Endothelial cell of umbilical vein (primary cell): ENCODE data around the gene RAB24.

Source experiments
- POLR2A ChIP-seq: IDR thresholded peaks from 2 replicates; pipeline ENCODE4 v1.6.1; 2012; ENCODE audit warnings: low read depth, mild to moderate bottlenecking, control low read depth, low read length
- TF ChIP-seq, protein P1 (sequence below), 2 donors: IDR thresholded peaks; 1 replicate in 1 of 2; 2 replicates in 1 of 2; pipeline ENCODE4 v1.5.1; 2011; ENCODE audit warnings: low read length in 2 of 2, mild to moderate bottlenecking in 2 of 2, moderate library complexity in 2 of 2, control low read depth in 1 of 2, inconsistent platforms in 1 of 2, low read depth in 1 of 2; ENCODE audit not compliant: insufficient read depth in 1 of 2; ENCODE audit errors: extremely low read depth in 1 of 2

DNA sequence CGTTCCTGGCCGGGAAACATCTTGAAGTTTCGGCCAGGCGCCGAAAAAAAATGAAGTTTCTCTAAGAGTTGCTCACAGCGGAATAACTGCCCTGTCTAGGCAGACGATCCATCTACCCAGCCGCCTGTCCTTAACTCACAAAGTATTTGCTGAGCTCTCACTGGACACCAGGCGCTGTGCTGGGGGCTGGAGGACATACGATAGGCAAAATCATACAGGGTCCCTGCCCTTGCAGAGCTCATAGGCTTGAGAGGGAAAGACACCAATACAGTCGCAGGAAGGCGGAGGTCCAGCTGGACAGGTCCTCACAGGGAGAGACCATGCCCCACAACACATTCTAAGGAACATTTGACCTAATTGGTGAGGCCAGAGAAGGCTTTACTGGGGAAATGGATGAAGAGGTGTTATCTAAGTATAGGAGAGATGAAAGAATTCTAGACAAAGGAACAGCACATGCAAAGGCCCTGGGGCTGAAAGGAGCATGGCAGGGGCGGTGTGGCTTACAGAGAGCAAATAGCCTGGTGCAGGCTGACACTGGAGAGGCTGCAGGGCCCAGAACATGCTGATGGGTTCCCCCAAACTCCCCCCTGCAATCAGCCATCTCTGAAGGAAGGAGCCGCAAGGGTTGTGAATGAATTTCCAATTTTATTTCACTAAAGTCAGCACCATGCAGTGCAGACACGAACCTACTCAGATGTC is 10.2 kb upstream of the RAB24 start:
- no peak for TF ChIP-seq POLR2A
- TF ChIP-seq, protein P1, sequence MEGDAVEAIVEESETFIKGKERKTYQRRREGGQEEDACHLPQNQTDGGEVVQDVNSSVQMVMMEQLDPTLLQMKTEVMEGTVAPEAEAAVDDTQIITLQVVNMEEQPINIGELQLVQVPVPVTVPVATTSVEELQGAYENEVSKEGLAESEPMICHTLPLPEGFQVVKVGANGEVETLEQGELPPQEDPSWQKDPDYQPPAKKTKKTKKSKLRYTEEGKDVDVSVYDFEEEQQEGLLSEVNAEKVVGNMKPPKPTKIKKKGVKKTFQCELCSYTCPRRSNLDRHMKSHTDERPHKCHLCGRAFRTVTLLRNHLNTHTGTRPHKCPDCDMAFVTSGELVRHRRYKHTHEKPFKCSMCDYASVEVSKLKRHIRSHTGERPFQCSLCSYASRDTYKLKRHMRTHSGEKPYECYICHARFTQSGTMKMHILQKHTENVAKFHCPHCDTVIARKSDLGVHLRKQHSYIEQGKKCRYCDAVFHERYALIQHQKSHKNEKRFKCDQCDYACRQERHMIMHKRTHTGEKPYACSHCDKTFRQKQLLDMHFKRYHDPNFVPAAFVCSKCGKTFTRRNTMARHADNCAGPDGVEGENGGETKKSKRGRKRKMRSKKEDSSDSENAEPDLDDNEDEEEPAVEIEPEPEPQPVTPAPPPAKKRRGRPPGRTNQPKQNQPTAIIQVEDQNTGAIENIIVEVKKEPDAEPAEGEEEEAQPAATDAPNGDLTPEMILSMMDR (IDR thresholded peaks at IDR 0.05; ENCODE audit: extremely low read depth in 1 of 2, insufficient read depth in 1 of 2, low read depth in 1 of 2, low read length in 2 of 2): no peak
